Measurements from ENCODE around the gene BABAM1.

GRCh38 chr19:17263712-17264640 is 3.3 kb upstream of the BABAM1 start:
- TF ChIP-seq CTCF (optimal IDR thresholded peaks at IDR 0.05 in 1 of 3, IDR thresholded peaks at IDR 0.05 in 1 of 3, conservative IDR thresholded peaks at IDR 0.05 in 1 of 3; ENCODE audit: extremely low read depth in 1 of 3, insufficient read depth in 2 of 3, low read length in 3 of 3) (no peak), EZH2 (IDR thresholded peaks at IDR 0.05; ENCODE audit: low read length) (no peak)

All from keratinocyte (primary cell).